OCI-LY7 (cell line): ENCODE data around the gene C12orf76. TPM values are rescaled to one million over a fixed set of nuclear protein-coding genes. Genes with fewer than 3 reads are reported as not detected.

Source experiments
- BruUV-seq: library from RNA; stranded (reverse); fragments of 400-500 nt; replicated peaks from 2 replicates; lab custom pipeline; 2021; lab: Mats Ljungman, UMichigan
- CTCF ChIA-PET: fragments of 300-600 bp; sonication (Branson Sonifier 250); formaldehyde crosslinking; loops from one replicate; lab custom pipeline; 2022; ENCODE audit warnings: antibody characterized with exemption; ENCODE audit not compliant: unreplicated experiment; lab: Charles Lee
- POLR2A ChIA-PET: fragments of 300-600 bp; sonication (Branson Sonifier 250); formaldehyde crosslinking; loops from one replicate; lab custom pipeline; 2022; ENCODE audit warnings: antibody characterized with exemption; lab: Charles Lee
- DNase-seq: peaks from one replicate; pipeline ENCODE4 v3.0.0-alpha.2; 2015; ENCODE audit warnings: low spot score
- H2AFZ ChIP-seq: fragments of 200-600 bp; sonication (generic), shearing (Covaris generic); 2 replicates; pipeline ENCODE4 v1.6.1; 2014; ENCODE audit warnings: mild to moderate bottlenecking, antibody characterized with exemption, low read length, moderate library complexity
- H3K27ac ChIP-seq: fragments of 200-600 bp; sonication (generic); 2 replicates; pipeline ENCODE4 v1.5.1; 2014; ENCODE audit warnings: mixed run types, low read depth, mild to moderate bottlenecking, moderate library complexity, low read length, inconsistent platforms; ENCODE audit not compliant: poor library complexity, severe bottlenecking
- H3K36me3 ChIP-seq: fragments of 200-600 bp; sonication (generic); 2 replicates; pipeline ENCODE4 v1.6.1; 2014; ENCODE audit warnings: mild to moderate bottlenecking, antibody characterized with exemption, low read length, moderate library complexity, mixed read lengths; ENCODE audit not compliant: insufficient read depth
- H3K4me1 ChIP-seq: fragments of 200-600 bp; sonication (generic); 2 replicates; pipeline ENCODE4 v1.5.1; 2014; ENCODE audit warnings: mild to moderate bottlenecking, low read length; ENCODE audit not compliant: insufficient read depth, poor library complexity, severe bottlenecking
- H3K4me2 ChIP-seq: fragments of 200-600 bp; sonication (generic); 2 replicates; pipeline ENCODE4 v1.6.1; 2014; ENCODE audit warnings: mild to moderate bottlenecking, low read length
- H3K4me3 ChIP-seq: fragments of 200-600 bp; sonication (generic); 2 replicates; pipeline ENCODE4 v1.5.1; 2014; ENCODE audit warnings: mild to moderate bottlenecking, low read depth, low read length; ENCODE audit not compliant: poor library complexity, severe bottlenecking
- H3K79me2 ChIP-seq: fragments of 200-600 bp; sonication (generic); 2 replicates; pipeline ENCODE4 v1.6.1; 2016; ENCODE audit warnings: low read depth, mild to moderate bottlenecking, low read length, moderate library complexity, mixed read lengths; ENCODE audit not compliant: insufficient read depth
- H3K9me2 ChIP-seq: fragments of 200-600 bp; sonication (generic); 2 replicates; pipeline ENCODE4 v1.6.1; 2016; ENCODE audit warnings: mild to moderate bottlenecking, low read length, mixed read lengths; ENCODE audit not compliant: insufficient read depth
- H3K9me3 ChIP-seq: fragments of 200-600 bp; sonication (generic); 2 replicates; pipeline ENCODE4 v1.6.1; 2014; ENCODE audit warnings: mild to moderate bottlenecking, mixed run types, low read length, mixed read lengths
- H4K20me1 ChIP-seq: fragments of 200-600 bp; sonication (generic); 2 replicates; pipeline ENCODE4 v1.6.1; 2014; ENCODE audit warnings: mild to moderate bottlenecking, antibody characterized with exemption, low read length, moderate library complexity, mixed read lengths; ENCODE audit not compliant: insufficient read depth
- CTCF ChIP-seq: fragments of 200-600 bp; sonication (generic); conservative IDR thresholded peaks from 2 replicates; pipeline ENCODE4 v1.5.1; 2014; ENCODE audit warnings: mild to moderate bottlenecking, antibody characterized with exemption, low read length, moderate library complexity, mixed read lengths
- EZH2phosphoT487 ChIP-seq: fragments of 200-600 bp; sonication (generic); IDR thresholded peaks from 2 replicates; pipeline ENCODE4 v1.6.1; 2018; ENCODE audit warnings: low read depth, borderline replicate concordance, mild to moderate bottlenecking, mixed run types, antibody characterized with exemption, low read length, moderate library complexity, mixed read lengths
- intact Hi-C: fragments of 100-400 bp; cut with micrococcal nuclease; formaldehyde crosslinking; loops from one replicate; pipeline ENCODE4 v1.10.0; 2022; ENCODE audit not compliant: unreplicated experiment
- total RNA-seq, 2 experiments: library from RNA; depleted of rRNA in 1 of 2; stranded (reverse); fragments of >200 nt in 1 of 2; shearing (Covaris generic) in 1 of 2; gene quantifications; 2 replicates each; pipeline ENCODE4 v1.2.3, GENCODE V29; 2014 to 2022

The C12orf76 gene
- total RNA-seq, 2 experiments from 2014 or later: 24.4 to 36.6 TPM

GRCh38 chr12:109994401-109995175 is 53.7 kb downstream of the C12orf76 start:
- H3K36me3 ChIP-seq: peaks cover 43% of the 10 kb centered on the region

GRCh38 chr12:109993091-109993490 is 55.2 kb downstream of the C12orf76 start:
- CTCF ChIA-PET: interaction anchor here (1.4 kb wide), 1 partner anchor 10 kb away, joined by 3 read pairs; no protein-coding TSS in a partner anchor
- peaks cover 58% of the 10 kb centered on the region for H3K36me3 ChIP-seq
- peak overlapping the region; percentile 80 for H3K4me3 ChIP-seq
- no peak for DNase-seq
- no peak for TF ChIP-seq CTCF
- no peak for TF ChIP-seq EZH2phosphoT487
- H3K9me2 ChIP-seq: no peaks in the 10 kb centered on the region
- H3K4me1 ChIP-seq: peaks cover 31% of the 10 kb centered on the region
- H3K4me2 ChIP-seq: peak overlapping the region; percentile 91
- H3K27ac ChIP-seq: peak overlapping the region; percentile 92
- POLR2A ChIA-PET: interaction anchor here (0.6 to 2.9 kb wide), 8 partner anchors 8 to 531 kb away, joined by 3 to 15 read pairs (median 4); no protein-coding TSS in a partner anchor
- H3K79me2 ChIP-seq: peaks cover 76% of the 10 kb centered on the region
- H2AFZ ChIP-seq: no peak overlapping the region
- H4K20me1 ChIP-seq: peaks cover 22% of the 10 kb centered on the region; the same call in 1 of the 2 replicates
- intact Hi-C loops: no loop called here
- BruUV-seq: no TSS peak
- H3K9me3 ChIP-seq: no peaks in the 10 kb centered on the region

More at GRCh38 chr12:109994401-109995175, 53.7 kb downstream of the C12orf76 start:
- H3K9me2 ChIP-seq: no peaks in the 10 kb centered on the region
- TF ChIP-seq CTCF: no peak
- no peak for TF ChIP-seq EZH2phosphoT487
- H3K9me3 ChIP-seq: no peaks in the 10 kb centered on the region
- H3K4me1 ChIP-seq: peaks cover 36% of the 10 kb centered on the region
- BruUV-seq: TSS peak; percentile 52
- peak; percentile 66 for DNase-seq
- peak overlapping the region; percentile 92 for H3K27ac ChIP-seq
- no peak overlapping the region; the same call in 1 of the 2 replicates for H2AFZ ChIP-seq
- ChIA-PET CTCF (interaction anchor here (1.0 kb wide), 1 partner anchor 8 kb away, joined by 3 read pairs; no protein-coding TSS in a partner anchor), POLR2A (interaction anchor here (0.6 to 2.9 kb wide), 7 partner anchors 8 to 51 kb away, joined by 3 to 15 read pairs (median 4); no protein-coding TSS in a partner anchor)
- intact Hi-C loops: loop anchor here (1.0 kb wide), 1 partner anchor 17 kb away; no protein-coding TSS in a partner anchor
- peaks cover 71% of the 10 kb centered on the region for H3K79me2 ChIP-seq
- peaks cover 22% of the 10 kb centered on the region; the same call in 1 of the 2 replicates for H4K20me1 ChIP-seq
- H3K4me2 ChIP-seq: peak overlapping the region; percentile 91
- peak overlapping the region; percentile 80 for H3K4me3 ChIP-seq
